Natural killer cell (primary cell): ENCODE data around the gene OGFR. TPM values are rescaled to one million over a fixed set of nuclear protein-coding genes. Genes with fewer than 3 reads are reported as not detected.

ENCODE experiments used
- ATAC-seq, 3 donors: fragments of 150-1000 bp in 2 of 3; fragments of 200-7000 bp in 1 of 3; cut with Tn5 transposase; 1 replicate in 1 of 3; 2 replicates in 2 of 3; pipeline ENCODE4 v1.10.0; 2021; ENCODE audit warnings: mild to moderate bottlenecking in 2 of 3, moderate library complexity in 2 of 3
- DNase-seq, 2 donors: peaks; one replicate each; pipeline versions ENCODE4 v3.0.0 to v3.0.0-alpha.2; 2013 to 2021; ENCODE audit warnings: mixed read lengths in 1 of 2
- H3K27ac ChIP-seq: one replicate; pipeline ENCODE4 v1.5.1; 2013; ENCODE audit warnings: mild to moderate bottlenecking, low read length
- H3K27me3 ChIP-seq: one replicate; pipeline ENCODE4 v1.6.1; 2013; ENCODE audit warnings: low read length; ENCODE audit not compliant: control insufficient read depth, insufficient read depth
- H3K36me3 ChIP-seq: one replicate; pipeline ENCODE4 v1.6.1; 2013; ENCODE audit warnings: low read length; ENCODE audit not compliant: control insufficient read depth, insufficient read depth
- H3K4me1 ChIP-seq: one replicate; pipeline ENCODE4 v1.6.1; 2013; ENCODE audit warnings: low read length; ENCODE audit not compliant: control insufficient read depth, insufficient read depth
- H3K4me3 ChIP-seq: one replicate; pipeline ENCODE4 v1.5.1; 2013; ENCODE audit warnings: low read length
- H3K9me3 ChIP-seq: one replicate; pipeline ENCODE4 v1.6.1; 2013; ENCODE audit warnings: low read length; ENCODE audit not compliant: control insufficient read depth, insufficient read depth
- H3K27ac Mint-ChIP-seq, 2 donors: one replicate each; pipeline ENCODE4 v1.8.0; 2022; ENCODE audit warnings: mild to moderate bottlenecking in 2 of 2, mixed read lengths in 2 of 2, moderate library complexity in 1 of 2
- H3K27me3 Mint-ChIP-seq, 2 donors: one replicate each; pipeline ENCODE4 v1.8.0; 2022; ENCODE audit warnings: low read depth in 2 of 2, mixed read lengths in 2 of 2
- H3K36me3 Mint-ChIP-seq: one replicate; pipeline ENCODE4 v1.8.0; 2022; ENCODE audit warnings: mixed read lengths
- H3K4me1 Mint-ChIP-seq, 2 donors: one replicate each; pipeline ENCODE4 v1.8.0; 2022; ENCODE audit warnings: mixed read lengths in 2 of 2
- H3K4me3 Mint-ChIP-seq: one replicate; pipeline ENCODE4 v1.8.0; 2022; ENCODE audit warnings: mild to moderate bottlenecking, moderate library complexity, mixed read lengths
- H3K9me3 Mint-ChIP-seq, 2 donors: one replicate each; pipeline ENCODE4 v1.8.0; 2022; ENCODE audit warnings: mixed read lengths in 2 of 2
- CTCF ChIP-seq: fragments of 200-600 bp; IDR thresholded peaks from one replicate; pipeline ENCODE4 v1.8.0; 2022; ENCODE audit warnings: antibody characterized with exemption
- WGBS: methylation state at CpG from one replicate; pipeline ENCODE4 v1.1.7; 2013; ENCODE audit warnings: missing lambda C conversion rate; ENCODE audit not compliant: insufficient coverage; 5-methylcytosine and 5-hydroxymethylcytosine counted together
- intact Hi-C: fragments of 100-400 bp; cut with micrococcal nuclease; formaldehyde crosslinking; loops from one replicate; pipeline ENCODE4 v1.14.2; 2022
- total RNA-seq, 4 donors: library from RNA; stranded (reverse); fragments of 120-200 nt in 1 of 4; gene quantifications; one replicate each; pipeline versions ENCODE4 v1.2.3 to v1.2.4, GENCODE V29; 2013 to 2022

OGFR gene
- total RNA-seq, 3 donors from 2014 or later (not counting 1 experiment from before 2014, with no cell fraction given): 71.0 to 84.0 (median 83.0) TPM

DNA sequence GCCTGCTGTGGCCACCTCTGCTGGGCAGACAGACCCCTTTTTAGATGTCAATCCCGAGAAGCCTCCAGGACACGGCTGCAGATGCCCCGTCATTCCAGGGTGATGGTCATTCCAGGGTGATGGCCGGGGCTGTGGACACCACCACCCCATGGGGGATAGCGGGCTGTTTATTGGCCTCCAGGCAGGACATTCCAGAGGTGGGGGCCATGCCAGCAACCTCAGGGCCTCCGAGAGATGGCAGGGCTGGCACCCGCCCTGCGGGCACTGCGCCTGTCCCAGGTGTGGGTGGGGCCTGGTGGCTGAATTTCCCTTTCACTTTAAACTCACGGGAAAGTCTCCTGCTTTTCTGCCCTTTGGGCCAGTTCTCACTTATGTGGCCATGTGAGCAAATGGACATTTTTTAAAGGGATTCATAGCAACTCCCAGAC is 26.7 kb downstream of the OGFR start:
- H3K4me3 ChIP-seq: no peak overlapping the region
- Mint-ChIP-seq H3K27me3 (no peaks in the 10 kb centered on the region), H3K9me3 (no peaks in the 10 kb centered on the region), H3K4me3 (no peak overlapping the region), H3K27ac (no peak overlapping the region), H3K36me3 (no peaks in the 10 kb centered on the region), H3K4me1 (no peaks in the 10 kb centered on the region)
- 93% methylated on average over 10 of the region's 10 CpGs for WGBS
- ATAC-seq: no peak
- no peaks in the 10 kb centered on the region for H3K36me3 ChIP-seq
- TF ChIP-seq CTCF: no peak
- intact Hi-C loops: no loop called here
- H3K9me3 ChIP-seq: no peaks in the 10 kb centered on the region
- DNase-seq: no peak
- H3K4me1 ChIP-seq: peaks cover 14% of the 10 kb centered on the region
- H3K27me3 ChIP-seq: no peaks in the 10 kb centered on the region
- H3K27ac ChIP-seq: no peak overlapping the region

GRCh38 chr20:62831854-62832211 is 27.2 kb downstream of the OGFR start:
- Histone ChIP-seq H3K4me3 (no peak overlapping the region), H3K27me3 (no peaks in the 10 kb centered on the region), H3K9me3 (no peaks in the 10 kb centered on the region), H3K27ac (no peak overlapping the region), H3K4me1 (peaks cover 14% of the 10 kb centered on the region), H3K36me3 (no peaks in the 10 kb centered on the region)
- intact Hi-C loops: no loop called here
- Mint-ChIP-seq H3K27me3 (no peaks in the 10 kb centered on the region), H3K4me3 (no peak overlapping the region), H3K36me3 (no peaks in the 10 kb centered on the region), H3K9me3 (no peaks in the 10 kb centered on the region), H3K27ac (no peak overlapping the region), H3K4me1 (no peaks in the 10 kb centered on the region)
- no peak for TF ChIP-seq CTCF
- DNase-seq (no peak), ATAC-seq (no peak)
- WGBS: 93% methylated on average over 10 of the region's 10 CpGs

GRCh38 chr20:62832212-62832922 is 27.7 kb downstream of the OGFR start:
- Histone ChIP-seq H3K36me3 (no peaks in the 10 kb centered on the region), H3K4me1 (peaks cover 18% of the 10 kb centered on the region), H3K4me3 (peak overlapping the region; percentile 14), H3K27ac (no peak overlapping the region), H3K9me3 (no peaks in the 10 kb centered on the region), H3K27me3 (no peaks in the 10 kb centered on the region)
- no peak for TF ChIP-seq CTCF
- ATAC-seq: peak in 1 of 3 donors; percentile 66
- Mint-ChIP-seq H3K27ac (no peak overlapping the region), H3K4me1 (no peaks in the 10 kb centered on the region), H3K4me3 (no peak overlapping the region), H3K27me3 (no peaks in the 10 kb centered on the region), H3K36me3 (no peaks in the 10 kb centered on the region), H3K9me3 (no peaks in the 10 kb centered on the region)
- 57% methylated on average over 22 of the region's 22 CpGs for WGBS
- DNase-seq: peak in 1 of 2 donors; percentile 50
- intact Hi-C loops: no loop called here

DNA sequence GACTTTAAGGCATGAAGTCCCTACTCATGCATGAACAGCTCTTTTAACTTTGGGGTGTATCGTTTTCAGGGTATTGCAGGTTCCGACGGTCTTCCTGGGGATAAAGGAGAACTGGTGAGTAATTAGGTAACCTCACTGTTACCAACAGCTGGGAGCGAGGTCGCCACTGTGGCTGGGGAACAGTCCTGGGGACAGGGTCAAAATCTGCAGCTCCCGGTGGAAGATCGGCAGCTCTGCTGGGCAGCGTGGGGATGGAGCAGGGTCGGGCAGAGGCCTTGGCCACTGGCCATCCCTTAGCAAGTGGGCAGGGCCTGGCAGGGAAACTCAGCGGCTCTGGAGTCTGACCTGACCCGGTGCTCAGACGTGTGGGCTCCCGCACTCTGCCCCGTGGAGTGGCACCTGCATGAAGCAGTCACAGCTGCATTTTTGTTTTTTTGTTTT is 28.3 kb downstream of the OGFR start:
- TF ChIP-seq CTCF: no peak
- ATAC-seq: peak in 1 of 3 donors; percentile 28
- H3K27ac Mint-ChIP-seq: no peak overlapping the region

More for the DNA sequence above, 28.3 kb downstream of the OGFR start:
- H3K36me3 Mint-ChIP-seq: no peaks in the 10 kb centered on the region
- Histone ChIP-seq H3K27ac (no peak overlapping the region), H3K36me3 (no peaks in the 10 kb centered on the region), H3K27me3 (no peaks in the 10 kb centered on the region), H3K4me1 (peaks cover 24% of the 10 kb centered on the region), H3K9me3 (no peaks in the 10 kb centered on the region), H3K4me3 (peak overlapping the region; percentile 14)
- no peak overlapping the region for H3K4me3 Mint-ChIP-seq
- WGBS: 59% methylated on average over 14 of the region's 14 CpGs
- intact Hi-C loops: no loop called here
- H3K27me3 Mint-ChIP-seq: no peaks in the 10 kb centered on the region
- DNase-seq: no peak
- peaks cover 0 to under 1% of the 10 kb centered on the region in 2 donors for H3K4me1 Mint-ChIP-seq
- no peaks in the 10 kb centered on the region for H3K9me3 Mint-ChIP-seq
